GM23338 (cell line): ENCODE results near the gene DAZAP1. TPM values are rescaled to one million over a fixed set of nuclear protein-coding genes. Genes with fewer than 3 reads are reported as not detected.

ENCODE experiments used
- ATAC-seq: fragments of 200-7000 bp; cut with Tn5 transposase; 3 replicates; pipeline ENCODE4 v1.9.1; 2020
- DNase-seq: peaks from one replicate; pipeline ENCODE4 v3.0.0-alpha.2; 2015; ENCODE audit warnings: low spot score
- H2AFZ ChIP-seq: fragments of 200-600 bp; sonication (generic); 2 replicates; pipeline ENCODE4 v1.8.0; 2016; ENCODE audit warnings: antibody characterized with exemption, mild to moderate bottlenecking, moderate library complexity
- H3F3A ChIP-seq: fragments of 200-600 bp; sonication (generic); replicated peaks from 2 replicates; pipeline ENCODE4 v1.8.0; 2017; ENCODE audit warnings: antibody characterized with exemption, mixed run types, low read depth
- H3K27ac ChIP-seq: fragments of 200-600 bp; sonication (generic); 2 replicates; pipeline ENCODE4 v1.6.1; 2016; ENCODE audit warnings: low read depth
- H3K27me3 ChIP-seq: fragments of 200-600 bp; sonication (generic); 2 replicates; pipeline ENCODE4 v1.8.0; 2016; ENCODE audit warnings: mild to moderate bottlenecking, mixed run types, moderate library complexity; ENCODE audit not compliant: insufficient read depth
- H3K36me3 ChIP-seq: fragments of 200-600 bp; sonication (generic); 2 replicates; pipeline ENCODE4 v1.8.0; 2016; ENCODE audit warnings: mild to moderate bottlenecking; ENCODE audit not compliant: insufficient read depth
- H3K4me1 ChIP-seq: fragments of 200-600 bp; sonication (generic); 2 replicates; pipeline ENCODE4 v1.8.0; 2016; ENCODE audit warnings: mild to moderate bottlenecking, moderate library complexity; ENCODE audit not compliant: insufficient read depth
- H3K4me2 ChIP-seq: fragments of 200-600 bp; sonication (generic); 2 replicates; pipeline ENCODE4 v1.7.1; 2017; ENCODE audit warnings: mixed run types
- H3K4me3 ChIP-seq: fragments of 200-600 bp; sonication (generic); 2 replicates; pipeline ENCODE4 v1.6.1; 2016; ENCODE audit warnings: mixed run types
- H3K79me2 ChIP-seq: fragments of 200-600 bp; sonication (generic); replicated peaks from 2 replicates; pipeline ENCODE4 v1.8.0; 2017; ENCODE audit warnings: mild to moderate bottlenecking; ENCODE audit not compliant: insufficient read depth
- H3K9me2 ChIP-seq: fragments of 200-600 bp; sonication (generic); 2 replicates; pipeline ENCODE4 v1.8.0; 2017; ENCODE audit not compliant: insufficient read depth
- H4K20me1 ChIP-seq: fragments of 200-600 bp; sonication (generic); replicated peaks from 2 replicates; pipeline ENCODE4 v1.8.0; 2017; ENCODE audit warnings: mild to moderate bottlenecking; ENCODE audit not compliant: insufficient read depth
- H3K27ac Mint-ChIP-seq: 2 replicates; pipeline ENCODE4 v1.8.0; 2020; ENCODE audit warnings: inconsistent platforms, mild to moderate bottlenecking, moderate library complexity, mixed read lengths
- H3K27me3 Mint-ChIP-seq: 3 replicates; pipeline ENCODE4 v1.8.0; 2022; ENCODE audit warnings: low read depth, mild to moderate bottlenecking, moderate library complexity, mixed read lengths, inconsistent platforms; ENCODE audit not compliant: insufficient read depth, poor library complexity
- H3K36me3 Mint-ChIP-seq: 3 replicates; pipeline ENCODE4 v1.8.0; 2021; ENCODE audit warnings: low read depth, mild to moderate bottlenecking, inconsistent platforms, moderate library complexity, mixed read lengths
- H3K4me1 Mint-ChIP-seq: 3 replicates; pipeline ENCODE4 v1.8.0; 2020; ENCODE audit warnings: mild to moderate bottlenecking, inconsistent platforms, mixed read lengths
- H3K4me3 Mint-ChIP-seq: 3 replicates; pipeline ENCODE4 v1.8.0; 2021; ENCODE audit warnings: moderate library complexity, mild to moderate bottlenecking, inconsistent platforms, mixed read lengths
- H3K9me3 Mint-ChIP-seq: 3 replicates; pipeline ENCODE4 v1.8.0; 2020; ENCODE audit warnings: moderate library complexity, mild to moderate bottlenecking, inconsistent platforms, mixed read lengths
- CREB1 ChIP-seq: fragments of 250-450 bp; sonication (Bioruptor Pico); IDR thresholded peaks from 2 replicates; pipeline ENCODE4 v1.5.0; 2020; ENCODE audit warnings: low read depth, mild to moderate bottlenecking, moderate library complexity
- EZH2 ChIP-seq: fragments of 200-600 bp; sonication (generic); IDR thresholded peaks from one replicate; pipeline ENCODE4 v1.8.0; 2017; ENCODE audit warnings: antibody characterized with exemption, mild to moderate bottlenecking, low read depth; ENCODE audit not compliant: unreplicated experiment
- EZH2phosphoT487 ChIP-seq: fragments of 200-600 bp; sonication (generic); IDR thresholded peaks from one replicate; pipeline ENCODE4 v1.8.1; 2018; ENCODE audit warnings: antibody characterized with exemption; ENCODE audit not compliant: unreplicated experiment
- JUNB ChIP-seq: IDR thresholded peaks from one replicate; pipeline ENCODE4 v1.6.1; 2016; ENCODE audit warnings: antibody characterized with exemption; ENCODE audit not compliant: unreplicated experiment
- NANOG ChIP-seq: IDR thresholded peaks from 2 replicates; pipeline ENCODE4 v1.6.1; 2016; ENCODE audit warnings: antibody characterized with exemption, borderline replicate concordance
- POLR2AphosphoS5 ChIP-seq: IDR thresholded peaks from 2 replicates; pipeline ENCODE4 v1.6.1; 2016; ENCODE audit warnings: antibody characterized with exemption, low read depth
- STAT1 ChIP-seq: IDR thresholded peaks from one replicate; pipeline ENCODE4 v1.6.1; 2016; ENCODE audit warnings: antibody characterized with exemption; ENCODE audit not compliant: unreplicated experiment
- ZNF114 ChIP-seq: fragments of 250-450 bp; sonication (Bioruptor Pico); IDR thresholded peaks from 2 replicates; pipeline ENCODE4 v1.5.0; 2020; ENCODE audit warnings: mild to moderate bottlenecking, moderate library complexity
- ZNF331 ChIP-seq: fragments of 250-450 bp; sonication (Bioruptor Pico); IDR thresholded peaks from 2 replicates; pipeline ENCODE4 v1.5.0; 2020; ENCODE audit warnings: low read depth, mild to moderate bottlenecking, moderate library complexity
- polyA plus RNA-seq: library from polyadenylated mRNA; unstranded; fragments of >200 nt; fragmentation: Nextera tagmentation; extraction: Ambion mirVana; gene quantifications from 2 replicates; pipeline ENCODE4 v1.2.1, GENCODE V29; 2016
- total RNA-seq: library from RNA; depleted of rRNA; stranded (reverse); fragments of >200 nt; shearing (Covaris generic); gene quantifications from 2 replicates; pipeline ENCODE4 v1.2.3, GENCODE V29; 2014
- TF ChIP-seq, protein P1 (sequence below), 2 experiments: fragments of 200-600 bp in 1 of 2; sonication (generic) in 1 of 2; conservative IDR thresholded peaks; 2 replicates each; pipeline versions ENCODE4 v1.5.1 to v1.6.1; 2016 to 2017; ENCODE audit warnings: antibody characterized with exemption in 2 of 2, low read depth in 2 of 2, mild to moderate bottlenecking in 2 of 2, moderate library complexity in 1 of 2
- TF ChIP-seq, protein P2 (sequence below): fragments of 250-450 bp; sonication (Bioruptor Pico); IDR thresholded peaks from 2 replicates; pipeline ENCODE4 v1.5.0; 2020; ENCODE audit warnings: mild to moderate bottlenecking, moderate library complexity
- TF ChIP-seq, protein P3 (sequence below): IDR thresholded peaks from one replicate; pipeline ENCODE4 v1.6.1; 2018; ENCODE audit warnings: antibody characterized with exemption; ENCODE audit not compliant: unreplicated experiment
- TF ChIP-seq, protein P4 (sequence below): IDR thresholded peaks from 2 replicates; pipeline ENCODE4 v1.6.1; 2016; ENCODE audit warnings: antibody characterized with exemption

Gene DAZAP1
- total and polyA plus RNA-seq, 2 experiments from 2014 or later: 44.1 to 194 TPM

DNA sequence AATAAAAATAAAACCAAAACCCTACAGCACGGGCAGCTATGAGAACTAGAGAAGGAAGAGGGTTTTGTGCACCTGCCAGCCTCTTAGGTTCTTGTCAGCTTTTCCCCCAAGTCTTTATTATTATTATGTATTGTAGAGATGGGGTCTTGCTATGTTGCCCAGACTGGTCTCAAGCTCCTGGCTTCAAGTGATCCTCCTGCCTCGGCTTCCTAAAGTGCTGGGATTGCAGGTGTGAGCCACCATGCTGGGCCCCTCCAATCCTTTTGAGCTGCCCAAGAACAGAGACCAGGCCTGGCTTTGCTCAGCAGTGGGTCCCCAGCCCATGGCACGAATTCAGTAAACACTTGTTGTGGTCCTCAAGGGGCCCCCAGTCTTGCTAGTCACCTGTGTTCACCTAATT lies 25.1 kb upstream of the DAZAP1 start:
- Histone ChIP-seq H3K9me2 (no peaks in the 10 kb centered on the region), H3K27me3 (no peaks in the 10 kb centered on the region), H3K4me2 (no peak overlapping the region), H3K36me3 (no peaks in the 10 kb centered on the region; the same call in 1 of the 2 replicates), H3K4me3 (no peak overlapping the region), H4K20me1 (peaks cover 4% of the 10 kb centered on the region; the same call in 1 of the 2 replicates), H3K79me2 (peaks cover 15% of the 10 kb centered on the region), H3K27ac (no peak overlapping the region), H2AFZ (no peak overlapping the region), H3K4me1 (peaks cover 16% of the 10 kb centered on the region; the same call in 1 of the 2 replicates), H3F3A (0 out of 2 replicates have a peak, but pooled peaks cover 8% of the 10 kb centered on the region)
- Mint-ChIP-seq H3K27ac (no peak overlapping the region), H3K4me1 (peaks cover 13% of the 10 kb centered on the region), H3K4me3 (no peak overlapping the region), H3K36me3 (peaks cover 13% of the 10 kb centered on the region), H3K27me3 (peaks cover 23% of the 10 kb centered on the region), H3K9me3 (peaks cover 5% of the 10 kb centered on the region)
- no peak for DNase-seq
- no peak for ATAC-seq
- TF ChIP-seq EZH2 (no peak), JUNB (no peak), CREB1 (CRISPR knock-in tag) (no peak), NANOG (no peak), EZH2phosphoT487 (no peak), STAT1 (no peak), ZNF331 (CRISPR knock-in tag) (no peak), POLR2AphosphoS5 (no peak), ZNF114 (CRISPR knock-in tag) (no peak)
- TF ChIP-seq, protein P1, sequence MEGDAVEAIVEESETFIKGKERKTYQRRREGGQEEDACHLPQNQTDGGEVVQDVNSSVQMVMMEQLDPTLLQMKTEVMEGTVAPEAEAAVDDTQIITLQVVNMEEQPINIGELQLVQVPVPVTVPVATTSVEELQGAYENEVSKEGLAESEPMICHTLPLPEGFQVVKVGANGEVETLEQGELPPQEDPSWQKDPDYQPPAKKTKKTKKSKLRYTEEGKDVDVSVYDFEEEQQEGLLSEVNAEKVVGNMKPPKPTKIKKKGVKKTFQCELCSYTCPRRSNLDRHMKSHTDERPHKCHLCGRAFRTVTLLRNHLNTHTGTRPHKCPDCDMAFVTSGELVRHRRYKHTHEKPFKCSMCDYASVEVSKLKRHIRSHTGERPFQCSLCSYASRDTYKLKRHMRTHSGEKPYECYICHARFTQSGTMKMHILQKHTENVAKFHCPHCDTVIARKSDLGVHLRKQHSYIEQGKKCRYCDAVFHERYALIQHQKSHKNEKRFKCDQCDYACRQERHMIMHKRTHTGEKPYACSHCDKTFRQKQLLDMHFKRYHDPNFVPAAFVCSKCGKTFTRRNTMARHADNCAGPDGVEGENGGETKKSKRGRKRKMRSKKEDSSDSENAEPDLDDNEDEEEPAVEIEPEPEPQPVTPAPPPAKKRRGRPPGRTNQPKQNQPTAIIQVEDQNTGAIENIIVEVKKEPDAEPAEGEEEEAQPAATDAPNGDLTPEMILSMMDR (conservative IDR thresholded peaks at IDR 0.05; ENCODE audit: low read depth in 2 of 2): no peak
- TF ChIP-seq, protein P2, sequence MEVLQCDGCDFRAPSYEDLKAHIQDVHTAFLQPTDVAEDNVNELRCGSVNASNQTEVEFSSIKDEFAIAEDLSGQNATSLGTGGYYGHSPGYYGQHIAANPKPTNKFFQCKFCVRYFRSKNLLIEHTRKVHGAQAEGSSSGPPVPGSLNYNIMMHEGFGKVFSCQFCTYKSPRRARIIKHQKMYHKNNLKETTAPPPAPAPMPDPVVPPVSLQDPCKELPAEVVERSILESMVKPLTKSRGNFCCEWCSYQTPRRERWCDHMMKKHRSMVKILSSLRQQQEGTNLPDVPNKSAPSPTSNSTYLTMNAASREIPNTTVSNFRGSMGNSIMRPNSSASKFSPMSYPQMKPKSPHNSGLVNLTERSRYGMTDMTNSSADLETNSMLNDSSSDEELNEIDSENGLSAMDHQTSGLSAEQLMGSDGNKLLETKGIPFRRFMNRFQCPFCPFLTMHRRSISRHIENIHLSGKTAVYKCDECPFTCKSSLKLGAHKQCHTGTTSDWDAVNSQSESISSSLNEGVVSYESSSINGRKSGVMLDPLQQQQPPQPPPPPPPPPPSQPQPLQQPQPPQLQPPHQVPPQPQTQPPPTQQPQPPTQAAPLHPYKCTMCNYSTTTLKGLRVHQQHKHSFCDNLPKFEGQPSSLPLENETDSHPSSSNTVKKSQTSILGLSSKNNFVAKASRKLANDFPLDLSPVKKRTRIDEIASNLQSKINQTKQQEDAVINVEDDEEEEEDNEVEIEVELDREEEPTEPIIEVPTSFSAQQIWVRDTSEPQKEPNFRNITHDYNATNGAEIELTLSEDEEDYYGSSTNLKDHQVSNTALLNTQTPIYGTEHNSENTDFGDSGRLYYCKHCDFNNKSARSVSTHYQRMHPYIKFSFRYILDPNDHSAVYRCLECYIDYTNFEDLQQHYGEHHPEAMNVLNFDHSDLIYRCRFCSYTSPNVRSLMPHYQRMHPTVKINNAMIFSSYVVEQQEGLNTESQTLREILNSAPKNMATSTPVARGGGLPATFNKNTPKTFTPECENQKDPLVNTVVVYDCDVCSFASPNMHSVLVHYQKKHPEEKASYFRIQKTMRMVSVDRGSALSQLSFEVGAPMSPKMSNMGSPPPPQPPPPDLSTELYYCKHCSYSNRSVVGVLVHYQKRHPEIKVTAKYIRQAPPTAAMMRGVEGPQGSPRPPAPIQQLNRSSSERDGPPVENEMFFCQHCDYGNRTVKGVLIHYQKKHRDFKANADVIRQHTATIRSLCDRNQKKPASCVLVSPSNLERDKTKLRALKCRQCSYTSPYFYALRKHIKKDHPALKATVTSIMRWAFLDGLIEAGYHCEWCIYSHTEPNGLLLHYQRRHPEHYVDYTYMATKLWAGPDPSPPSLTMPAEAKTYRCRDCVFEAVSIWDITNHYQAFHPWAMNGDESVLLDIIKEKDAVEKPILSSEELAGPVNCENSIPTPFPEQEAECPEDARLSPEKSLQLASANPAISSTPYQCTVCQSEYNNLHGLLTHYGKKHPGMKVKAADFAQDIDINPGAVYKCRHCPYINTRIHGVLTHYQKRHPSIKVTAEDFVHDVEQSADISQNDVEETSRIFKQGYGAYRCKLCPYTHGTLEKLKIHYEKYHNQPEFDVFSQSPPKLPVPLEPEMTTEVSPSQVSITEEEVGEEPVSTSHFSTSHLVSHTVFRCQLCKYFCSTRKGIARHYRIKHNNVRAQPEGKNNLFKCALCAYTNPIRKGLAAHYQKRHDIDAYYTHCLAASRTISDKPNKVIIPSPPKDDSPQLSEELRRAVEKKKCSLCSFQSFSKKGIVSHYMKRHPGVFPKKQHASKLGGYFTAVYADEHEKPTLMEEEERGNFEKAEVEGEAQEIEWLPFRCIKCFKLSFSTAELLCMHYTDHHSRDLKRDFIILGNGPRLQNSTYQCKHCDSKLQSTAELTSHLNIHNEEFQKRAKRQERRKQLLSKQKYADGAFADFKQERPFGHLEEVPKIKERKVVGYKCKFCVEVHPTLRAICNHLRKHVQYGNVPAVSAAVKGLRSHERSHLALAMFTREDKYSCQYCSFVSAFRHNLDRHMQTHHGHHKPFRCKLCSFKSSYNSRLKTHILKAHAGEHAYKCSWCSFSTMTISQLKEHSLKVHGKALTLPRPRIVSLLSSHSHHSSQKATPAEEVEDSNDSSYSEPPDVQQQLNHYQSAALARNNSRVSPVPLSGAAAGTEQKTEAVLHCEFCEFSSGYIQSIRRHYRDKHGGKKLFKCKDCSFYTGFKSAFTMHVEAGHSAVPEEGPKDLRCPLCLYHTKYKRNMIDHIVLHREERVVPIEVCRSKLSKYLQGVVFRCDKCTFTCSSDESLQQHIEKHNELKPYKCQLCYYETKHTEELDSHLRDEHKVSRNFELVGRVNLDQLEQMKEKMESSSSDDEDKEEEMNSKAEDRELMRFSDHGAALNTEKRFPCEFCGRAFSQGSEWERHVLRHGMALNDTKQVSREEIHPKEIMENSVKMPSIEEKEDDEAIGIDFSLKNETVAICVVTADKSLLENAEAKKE (CRISPR knock-in tag): no peak
- TF ChIP-seq, protein P3, sequence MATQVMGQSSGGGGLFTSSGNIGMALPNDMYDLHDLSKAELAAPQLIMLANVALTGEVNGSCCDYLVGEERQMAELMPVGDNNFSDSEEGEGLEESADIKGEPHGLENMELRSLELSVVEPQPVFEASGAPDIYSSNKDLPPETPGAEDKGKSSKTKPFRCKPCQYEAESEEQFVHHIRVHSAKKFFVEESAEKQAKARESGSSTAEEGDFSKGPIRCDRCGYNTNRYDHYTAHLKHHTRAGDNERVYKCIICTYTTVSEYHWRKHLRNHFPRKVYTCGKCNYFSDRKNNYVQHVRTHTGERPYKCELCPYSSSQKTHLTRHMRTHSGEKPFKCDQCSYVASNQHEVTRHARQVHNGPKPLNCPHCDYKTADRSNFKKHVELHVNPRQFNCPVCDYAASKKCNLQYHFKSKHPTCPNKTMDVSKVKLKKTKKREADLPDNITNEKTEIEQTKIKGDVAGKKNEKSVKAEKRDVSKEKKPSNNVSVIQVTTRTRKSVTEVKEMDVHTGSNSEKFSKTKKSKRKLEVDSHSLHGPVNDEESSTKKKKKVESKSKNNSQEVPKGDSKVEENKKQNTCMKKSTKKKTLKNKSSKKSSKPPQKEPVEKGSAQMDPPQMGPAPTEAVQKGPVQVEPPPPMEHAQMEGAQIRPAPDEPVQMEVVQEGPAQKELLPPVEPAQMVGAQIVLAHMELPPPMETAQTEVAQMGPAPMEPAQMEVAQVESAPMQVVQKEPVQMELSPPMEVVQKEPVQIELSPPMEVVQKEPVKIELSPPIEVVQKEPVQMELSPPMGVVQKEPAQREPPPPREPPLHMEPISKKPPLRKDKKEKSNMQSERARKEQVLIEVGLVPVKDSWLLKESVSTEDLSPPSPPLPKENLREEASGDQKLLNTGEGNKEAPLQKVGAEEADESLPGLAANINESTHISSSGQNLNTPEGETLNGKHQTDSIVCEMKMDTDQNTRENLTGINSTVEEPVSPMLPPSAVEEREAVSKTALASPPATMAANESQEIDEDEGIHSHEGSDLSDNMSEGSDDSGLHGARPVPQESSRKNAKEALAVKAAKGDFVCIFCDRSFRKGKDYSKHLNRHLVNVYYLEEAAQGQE: no peak
- TF ChIP-seq, protein P4, sequence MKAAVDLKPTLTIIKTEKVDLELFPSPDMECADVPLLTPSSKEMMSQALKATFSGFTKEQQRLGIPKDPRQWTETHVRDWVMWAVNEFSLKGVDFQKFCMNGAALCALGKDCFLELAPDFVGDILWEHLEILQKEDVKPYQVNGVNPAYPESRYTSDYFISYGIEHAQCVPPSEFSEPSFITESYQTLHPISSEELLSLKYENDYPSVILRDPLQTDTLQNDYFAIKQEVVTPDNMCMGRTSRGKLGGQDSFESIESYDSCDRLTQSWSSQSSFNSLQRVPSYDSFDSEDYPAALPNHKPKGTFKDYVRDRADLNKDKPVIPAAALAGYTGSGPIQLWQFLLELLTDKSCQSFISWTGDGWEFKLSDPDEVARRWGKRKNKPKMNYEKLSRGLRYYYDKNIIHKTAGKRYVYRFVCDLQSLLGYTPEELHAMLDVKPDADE: no peak
